NCI-H345 treated with DMSO at 0.1 percent for 48 hours (cell line): Measurements from ENCODE around the gene TSPEAR.
"Not testable (repeated sequence)": the region's sequence is repeated elsewhere in the genome, so short reads cannot be mapped to it uniquely, and the experiment has no call there.

Experiments
- DNase-seq: peaks from one replicate; lab custom pipeline; 2025; ENCODE audit not compliant: unreplicated experiment; lab: John Stamatoyannopoulos, UW

TSPEAR gene

DNA sequence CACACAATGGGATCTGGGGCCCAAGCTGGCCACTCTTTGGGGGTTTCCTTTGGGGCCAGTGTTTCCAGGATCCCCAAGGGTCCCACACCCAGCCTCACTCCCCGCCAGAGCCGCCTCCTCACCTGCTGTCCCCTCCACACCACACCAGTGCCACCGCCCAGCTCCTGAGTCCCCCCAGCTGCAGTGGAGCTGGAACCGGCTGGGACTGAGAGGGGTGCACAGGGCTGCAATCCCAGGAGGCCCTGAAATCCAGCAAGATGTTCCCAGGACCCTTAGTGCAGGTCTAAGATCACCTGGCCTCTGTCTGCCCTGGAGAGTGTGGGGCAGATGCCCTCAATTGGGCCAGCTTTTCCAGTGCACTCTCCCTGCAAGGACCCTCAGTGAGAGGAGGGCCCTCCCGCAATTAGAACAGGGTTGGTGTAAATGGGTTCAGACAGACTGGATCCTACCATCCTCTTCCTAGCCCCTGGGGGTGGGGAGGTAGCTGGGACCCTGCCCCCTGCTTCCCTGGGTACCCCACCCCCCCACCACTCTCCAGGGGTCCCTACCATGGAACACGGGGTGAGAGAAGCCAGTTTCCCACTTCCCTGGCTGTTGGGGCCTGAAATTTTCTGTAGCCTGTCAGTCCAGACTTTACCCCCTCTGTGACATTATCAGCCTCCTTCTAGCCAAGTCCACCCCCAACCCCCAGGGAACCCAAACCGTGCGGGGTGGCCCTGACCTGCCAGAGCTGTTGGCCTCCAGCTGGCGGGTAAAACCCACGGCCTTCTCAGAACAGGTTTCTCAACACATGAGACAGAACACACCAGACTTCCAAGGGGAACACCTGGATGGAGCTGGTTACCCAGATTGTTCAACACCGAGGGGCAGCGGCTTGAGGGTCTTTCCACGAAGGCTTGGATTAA lies 7.4 kb downstream of the TSPEAR start:
- no peak for DNase-seq

GRCh38 chr21:44702973-44703730 lies 8.2 kb downstream of the TSPEAR start:
- DNase-seq = peak; percentile 87

DNA sequence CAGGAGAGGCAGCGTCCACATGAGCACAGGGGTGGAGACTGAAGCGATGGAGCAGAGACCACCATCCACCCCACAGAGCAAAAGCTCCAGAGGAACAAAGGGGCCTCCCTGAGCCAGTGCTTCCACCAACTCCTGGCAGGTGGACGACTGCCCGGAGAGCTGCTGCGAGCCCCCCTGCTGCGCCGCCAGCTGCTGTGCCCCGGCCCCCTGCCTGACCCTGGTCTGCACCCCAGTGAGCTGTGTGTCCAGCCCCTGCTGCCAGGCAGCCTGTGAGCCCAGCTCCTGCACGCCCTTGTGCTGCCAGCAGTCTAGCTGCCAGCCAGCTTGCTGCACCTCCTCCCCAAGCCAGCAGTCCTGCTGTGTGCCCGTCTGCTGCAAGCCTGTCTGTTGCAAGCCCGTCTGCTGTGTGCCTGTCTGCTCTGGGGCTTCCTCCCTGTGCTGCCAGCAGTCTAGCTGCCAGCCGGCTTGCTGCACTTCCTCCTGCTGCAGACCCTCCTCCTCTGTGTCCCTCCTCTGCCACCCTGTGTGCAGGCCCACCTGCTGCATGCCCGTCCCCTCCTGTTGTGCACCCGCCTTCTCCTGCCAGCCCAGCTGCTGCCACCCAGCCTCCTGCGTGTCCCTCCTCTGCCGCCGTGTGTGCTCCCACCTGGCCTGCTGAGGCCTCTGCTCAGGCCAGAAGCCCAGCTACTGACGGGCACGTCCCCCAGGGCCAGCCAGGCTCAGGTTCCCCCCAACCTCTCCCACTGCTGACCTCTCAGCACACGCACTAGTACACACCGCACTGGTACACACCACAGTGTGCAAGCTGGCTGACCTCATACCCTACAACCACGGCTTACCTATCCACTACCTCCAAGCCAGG lies 9.0 kb downstream of the TSPEAR start:
- DNase-seq = peak; percentile 63

DNA sequence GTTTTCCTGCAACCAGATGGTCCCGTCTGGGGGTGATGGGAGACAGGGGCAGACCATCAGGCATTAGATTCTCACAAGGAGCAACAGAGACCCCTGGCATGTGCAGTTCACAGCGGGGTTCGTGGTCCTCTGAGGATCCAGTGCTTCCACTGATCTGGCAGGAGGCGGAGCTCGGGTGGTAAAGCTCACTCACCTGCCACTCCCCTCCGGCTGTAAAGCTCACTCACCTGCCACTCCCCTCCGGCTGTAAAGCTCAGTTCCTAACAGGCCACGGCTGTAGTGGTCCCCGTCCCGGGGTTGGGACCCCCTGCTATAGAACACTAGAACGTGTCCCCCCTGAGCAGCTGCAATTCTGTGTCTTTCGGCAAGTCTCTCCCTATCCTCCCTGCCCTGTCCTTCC lies 9.8 kb downstream of the TSPEAR start:
- no peak for DNase-seq

- DNase-seq = no peak
These were observed 10.4 kb downstream of the TSPEAR start for GRCh38 chr21:44701023-44701400.

- no peak for DNase-seq
These were observed 11.0 kb downstream of the TSPEAR start for GRCh38 chr21:44700101-44701022.

GRCh38 chr21:44699502-44700001 lies 11.8 kb downstream of the TSPEAR start:
- no peak for DNase-seq

- no peak for DNase-seq
These were observed 13.3 kb downstream of the TSPEAR start for GRCh38 chr21:44697811-44698734.

GRCh38 chr21:44697172-44697810 lies 14.1 kb downstream of the TSPEAR start, which contains the start of gene KRTAP10-12:
Gene KRTAP10-12 (plus strand): TSS chr21:44697172. CDS start chr21:44697202, 30 bp downstream.
- not testable (repeated sequence) for DNase-seq

DNA sequence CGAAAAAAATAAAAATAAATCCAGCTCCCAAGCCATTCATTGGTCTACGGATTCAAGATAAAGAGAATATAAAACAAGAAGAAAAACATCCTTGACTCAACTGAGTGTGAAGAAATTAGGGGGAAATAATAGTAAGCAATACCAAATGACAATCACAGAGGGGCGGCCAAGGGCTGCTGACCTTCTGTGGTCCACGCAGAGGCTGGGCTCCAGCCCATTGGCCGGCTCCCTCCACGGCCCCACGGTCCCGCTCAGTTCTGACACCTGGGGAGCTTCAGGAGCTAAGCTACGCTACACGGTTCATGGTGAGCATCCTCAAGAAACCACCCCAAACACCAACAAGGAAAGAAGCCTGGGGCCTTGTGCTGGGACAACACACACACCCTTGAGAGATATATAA lies 14.8 kb downstream of the TSPEAR start:
- DNase-seq = no peak

DNA sequence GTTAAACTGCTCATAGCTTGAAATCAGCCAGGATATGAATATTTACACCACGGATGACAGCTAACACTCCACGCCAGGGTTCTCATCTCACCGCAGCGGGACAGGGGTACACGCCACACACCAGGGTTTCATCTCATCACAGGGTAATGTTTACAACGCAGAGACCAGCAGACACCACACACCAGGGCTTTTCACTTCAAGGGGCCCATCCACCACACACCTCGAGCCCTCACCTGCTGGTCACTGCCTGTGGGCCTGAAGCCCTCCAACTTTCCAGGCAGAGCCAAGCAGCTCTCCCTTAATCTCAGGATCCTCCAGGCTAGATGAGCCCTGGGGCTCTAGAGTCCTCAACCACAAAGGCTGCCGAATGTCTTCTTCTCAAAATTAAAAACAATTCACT lies 15.7 kb downstream of the TSPEAR start:
- DNase-seq = no peak

DNA sequence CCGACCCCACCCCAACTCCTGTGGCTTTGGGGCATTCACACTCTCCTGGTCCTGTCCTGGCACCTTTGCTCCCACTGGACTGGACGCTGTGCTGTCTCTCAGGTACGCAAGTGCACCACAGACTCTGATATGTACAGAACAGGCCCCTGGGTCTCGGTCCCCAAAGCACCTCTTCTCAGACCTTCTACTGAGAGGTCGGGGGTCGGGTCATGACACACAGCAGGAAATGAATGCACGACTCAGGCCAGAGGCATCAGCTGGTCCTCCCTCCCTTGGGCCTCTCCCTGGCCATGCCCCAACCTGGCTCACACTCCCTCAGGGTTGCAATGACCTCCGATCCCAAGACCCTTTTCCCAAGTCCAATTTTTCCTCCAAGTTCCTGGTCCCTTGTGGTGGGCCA lies 16.2 kb downstream of the TSPEAR start:
- no peak for DNase-seq

DNA sequence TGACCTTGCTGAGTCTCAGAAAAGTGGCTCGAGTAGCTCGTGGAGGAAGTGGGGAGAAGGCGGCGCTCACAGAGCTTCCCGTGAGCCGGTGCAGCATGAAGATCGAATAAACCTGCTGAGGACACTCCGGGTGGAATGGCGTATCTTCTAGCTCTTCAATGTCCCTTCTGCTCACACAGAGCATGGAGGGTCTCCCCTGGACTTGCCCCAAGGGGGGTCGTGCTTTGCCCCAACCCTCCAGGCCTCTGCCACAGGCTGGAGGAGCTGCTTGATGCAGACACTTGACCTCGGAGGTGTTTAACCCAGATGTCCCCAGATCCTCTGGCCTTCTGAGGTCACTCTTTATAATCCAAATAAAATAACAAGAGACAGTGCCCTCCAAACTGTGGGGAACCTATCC lies 16.6 kb downstream of the TSPEAR start:
- DNase-seq = no peak

- DNase-seq = no peak
These were observed 18.4 kb downstream of the TSPEAR start for GRCh38 chr21:44692798-44693512.

DNA sequence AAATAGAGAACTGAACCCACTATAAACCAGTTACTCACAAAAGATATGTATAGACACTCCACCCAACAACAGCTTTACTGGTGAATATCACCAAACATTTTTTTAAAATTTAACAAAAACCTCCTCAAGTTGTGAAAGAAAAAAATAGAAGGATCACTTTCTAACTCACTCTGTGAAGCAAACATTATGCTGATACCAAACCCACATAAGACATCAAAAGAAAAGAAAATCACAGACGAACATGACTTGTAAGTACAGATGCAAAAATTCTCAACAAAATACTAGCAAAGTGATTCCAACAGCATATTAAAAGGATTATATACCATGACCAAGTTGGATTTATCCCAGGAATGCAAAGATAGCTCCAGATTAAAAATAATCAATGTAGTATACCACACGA lies 19.7 kb downstream of the TSPEAR start:
- no peak for DNase-seq

- not testable (repeated sequence) for DNase-seq
These were observed 21.6 kb downstream of the TSPEAR start for GRCh38 chr21:44689740-44690139.

GRCh38 chr21:44687671-44688070 lies 23.7 kb downstream of the TSPEAR start:
- DNase-seq = peak; percentile 63
